HepG2 (cell line): Measurements from ENCODE around the gene CRIP1. TPM values are rescaled to one million over a fixed set of nuclear protein-coding genes. Genes with fewer than 3 reads are reported as not detected.
A peak's percentile ranks its signal among the peaks of the same experiment; 100 is the strongest.

Source experiments
- GABPB1 ChIP-seq: IDR thresholded peaks from 2 replicates; pipeline ENCODE4 v1.6.1; 2016; ENCODE audit warnings: mild to moderate bottlenecking, missing genetic modification reagents, moderate library complexity, missing compliant biosample characterization
- HNF1B ChIP-seq: sonication (generic); formaldehyde crosslinking; IDR thresholded peaks from 2 replicates; pipeline ENCODE4 v1.5.1; 2020; ENCODE audit warnings: mild to moderate bottlenecking, moderate library complexity, missing genetic modification reagents
- MYPOP ChIP-seq: sonication (generic); formaldehyde crosslinking; IDR thresholded peaks from 2 replicates; pipeline ENCODE4 v1.8.1; 2023; ENCODE audit warnings: mild to moderate bottlenecking, moderate library complexity, missing genetic modification reagents
- PATZ1 ChIP-seq: sonication (generic); formaldehyde crosslinking; IDR thresholded peaks from 2 replicates; pipeline ENCODE4 v1.4.0; 2020; ENCODE audit warnings: missing genetic modification reagents
- RFX1 ChIP-seq: fragments of 450-650 bp; IDR thresholded peaks from 2 replicates; pipeline ENCODE4 v1.6.1; 2017
- SP5 ChIP-seq: IDR thresholded peaks from 2 replicates; pipeline ENCODE4 v1.6.1; 2016; ENCODE audit warnings: low read depth, borderline replicate concordance
- polyA plus RNA-seq, 8 experiments: library from polyadenylated mRNA; depleted of rRNA in 3 of 8; stranded (reverse) in 7 of 8; unstranded in 1 of 8; fragments of >200 nt; fragmentation: Illumina TruSeq in 4 of 8; extraction: Trizol in 4 of 8; gene quantifications; 2 replicates each; pipeline versions ENCODE4 v1.2.1 to v1.2.3, GENCODE V29; 2011 to 2016; ENCODE audit warnings: low read depth in 4 of 8, missing spikeins in 1 of 8, mixed read lengths in 1 of 8; ENCODE audit not compliant: insufficient read depth in 1 of 8
- total RNA-seq, 5 experiments: library from RNA; depleted of rRNA; stranded (reverse); fragments of >200 nt; fragmentation: Illumina TruSeq; extraction: Trizol; gene quantifications; 2 replicates each; pipeline ENCODE4 v1.2.3, GENCODE V29; 2016; ENCODE audit warnings: low read depth in 1 of 5
- TF ChIP-seq, protein P1 (sequence below): sonication (generic); formaldehyde crosslinking; IDR thresholded peaks from 2 replicates; pipeline ENCODE4 v1.4.0; 2020; ENCODE audit warnings: missing genetic modification reagents

CRIP1 gene
- total and polyA plus RNA-seq, 2 of the 13 experiments (the other 11 are each of a cell fraction or from before 2014, with no cell fraction given): 53.9 to 59.5 TPM

GRCh38 chr14:105525861-105526775 is 39.4 kb downstream of the CRIP1 start, which contains the start of gene TMEM121 (continued):
- TF ChIP-seq, protein P1, sequence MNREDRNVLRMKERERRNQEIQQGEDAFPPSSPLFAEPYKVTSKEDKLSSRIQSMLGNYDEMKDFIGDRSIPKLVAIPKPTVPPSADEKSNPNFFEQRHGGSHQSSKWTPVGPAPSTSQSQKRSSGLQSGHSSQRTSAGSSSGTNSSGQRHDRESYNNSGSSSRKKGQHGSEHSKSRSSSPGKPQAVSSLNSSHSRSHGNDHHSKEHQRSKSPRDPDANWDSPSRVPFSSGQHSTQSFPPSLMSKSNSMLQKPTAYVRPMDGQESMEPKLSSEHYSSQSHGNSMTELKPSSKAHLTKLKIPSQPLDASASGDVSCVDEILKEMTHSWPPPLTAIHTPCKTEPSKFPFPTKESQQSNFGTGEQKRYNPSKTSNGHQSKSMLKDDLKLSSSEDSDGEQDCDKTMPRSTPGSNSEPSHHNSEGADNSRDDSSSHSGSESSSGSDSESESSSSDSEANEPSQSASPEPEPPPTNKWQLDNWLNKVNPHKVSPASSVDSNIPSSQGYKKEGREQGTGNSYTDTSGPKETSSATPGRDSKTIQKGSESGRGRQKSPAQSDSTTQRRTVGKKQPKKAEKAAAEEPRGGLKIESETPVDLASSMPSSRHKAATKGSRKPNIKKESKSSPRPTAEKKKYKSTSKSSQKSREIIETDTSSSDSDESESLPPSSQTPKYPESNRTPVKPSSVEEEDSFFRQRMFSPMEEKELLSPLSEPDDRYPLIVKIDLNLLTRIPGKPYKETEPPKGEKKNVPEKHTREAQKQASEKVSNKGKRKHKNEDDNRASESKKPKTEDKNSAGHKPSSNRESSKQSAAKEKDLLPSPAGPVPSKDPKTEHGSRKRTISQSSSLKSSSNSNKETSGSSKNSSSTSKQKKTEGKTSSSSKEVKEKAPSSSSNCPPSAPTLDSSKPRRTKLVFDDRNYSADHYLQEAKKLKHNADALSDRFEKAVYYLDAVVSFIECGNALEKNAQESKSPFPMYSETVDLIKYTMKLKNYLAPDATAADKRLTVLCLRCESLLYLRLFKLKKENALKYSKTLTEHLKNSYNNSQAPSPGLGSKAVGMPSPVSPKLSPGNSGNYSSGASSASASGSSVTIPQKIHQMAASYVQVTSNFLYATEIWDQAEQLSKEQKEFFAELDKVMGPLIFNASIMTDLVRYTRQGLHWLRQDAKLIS: no peak
- TF ChIP-seq RFX1 (peak; percentile 52), PATZ1 (CRISPR knock-in tag) (peak; percentile 26; the same call in 1 of the 2 replicates), MYPOP (CRISPR knock-in tag) (peak; percentile 99), HNF1B (CRISPR knock-in tag) (no peak), GABPB1 (CRISPR knock-in tag) (peak; percentile 5; the same call in 1 of the 2 replicates), SP5 (CRISPR knock-in tag) (0 out of 2 replicates have a peak, but pooled peaks have one; percentile 27)
